ENCODE measurements around the gene SSX4. TPM values are rescaled to one million over a fixed set of nuclear protein-coding genes. Genes with fewer than 3 reads are reported as not detected.
"Not testable (repeated sequence)": the region's sequence is repeated elsewhere in the genome, so short reads cannot be mapped to it uniquely, and the experiment has no call there.

SSX4 gene
- total and polyA plus RNA-seq, 2 donors (not counting 1 experiment from before 2014, with no cell fraction given): not detected

GRCh38 chrX:48427027-48427716, 43.8 kb downstream of the SSX4 start:
- H3K9ac ChIP-seq (ENCODE audit: low read length); DNase-seq; H3K9me3 Mint-ChIP-seq (ENCODE audit: insufficient read depth); H3K4me2 ChIP-seq (replicated peaks; ENCODE audit: low read depth, low read length, poor library complexity, severe bottlenecking); H3K27me3 Mint-ChIP-seq; H3K79me2 ChIP-seq (ENCODE audit: control insufficient read depth, insufficient read depth, low read length); intact Hi-C loops (cut with micrococcal nuclease); H3K4me3 ChIP-seq (ENCODE audit: control extremely low read depth in 1 of 5, extremely low read depth in 1 of 5, insufficient read depth in 1 of 5, low read depth in 2 of 5, low read length in 4 of 5); H3K27ac ChIP-seq (ENCODE audit: low read length in 2 of 2); H3K4me1 Mint-ChIP-seq; H3K4me1 ChIP-seq (ENCODE audit: control insufficient read depth in 2 of 2, insufficient read depth in 2 of 2, low read length in 2 of 2); H3K4me3 Mint-ChIP-seq; H2AFZ ChIP-seq (ENCODE audit: insufficient read depth, low read depth, low read length, poor library complexity, severe bottlenecking); H3K36me3 ChIP-seq (replicated peaks in 1 of 2; ENCODE audit: control extremely low read depth in 1 of 2, control insufficient read depth in 1 of 2, extremely low read depth in 1 of 2, insufficient read depth in 2 of 2, low read length in 1 of 2); H4K20me1 ChIP-seq (ENCODE audit: control insufficient read depth, insufficient read depth, low read length, poor library complexity, severe bottlenecking); POLR2A ChIA-PET; H3K27me3 ChIP-seq (replicated peaks in 1 of 4; ENCODE audit: control extremely low read depth in 1 of 4, control insufficient read depth in 3 of 4, insufficient read depth in 4 of 4, low read length in 3 of 4); H3K9me3 ChIP-seq (ENCODE audit: control extremely low read depth in 1 of 3, control insufficient read depth in 2 of 3, insufficient read depth in 1 of 3, low read length in 2 of 3); CTCF ChIA-PET; H3K27ac Mint-ChIP-seq; ATAC-seq (ENCODE audit: low read depth): not testable (repeated sequence)
- whole genome bisulfite sequencing (ENCODE audit: insufficient coverage): no CpG with 5 or more reads among the region's 12 CpGs

- DNase-seq; H3K27me3 ChIP-seq (replicated peaks in 1 of 4; ENCODE audit: control extremely low read depth in 1 of 4, control insufficient read depth in 3 of 4, insufficient read depth in 4 of 4, low read length in 3 of 4); H3K4me1 Mint-ChIP-seq; H3K9me3 Mint-ChIP-seq (ENCODE audit: insufficient read depth); H3K4me3 Mint-ChIP-seq; H4K20me1 ChIP-seq (ENCODE audit: control insufficient read depth, insufficient read depth, low read length, poor library complexity, severe bottlenecking); H3K27ac ChIP-seq (ENCODE audit: low read length in 2 of 2); intact Hi-C loops (cut with micrococcal nuclease); ATAC-seq (ENCODE audit: low read depth); H3K4me2 ChIP-seq (replicated peaks; ENCODE audit: low read depth, low read length, poor library complexity, severe bottlenecking); H3K27me3 Mint-ChIP-seq; H3K36me3 ChIP-seq (replicated peaks in 1 of 2; ENCODE audit: control extremely low read depth in 1 of 2, control insufficient read depth in 1 of 2, extremely low read depth in 1 of 2, insufficient read depth in 2 of 2, low read length in 1 of 2); H3K27ac Mint-ChIP-seq; H3K9me3 ChIP-seq (ENCODE audit: control extremely low read depth in 1 of 3, control insufficient read depth in 2 of 3, insufficient read depth in 1 of 3, low read length in 2 of 3); POLR2A ChIA-PET; H3K9ac ChIP-seq (ENCODE audit: low read length); H3K79me2 ChIP-seq (ENCODE audit: control insufficient read depth, insufficient read depth, low read length); H2AFZ ChIP-seq (ENCODE audit: insufficient read depth, low read depth, low read length, poor library complexity, severe bottlenecking); H3K4me1 ChIP-seq (ENCODE audit: control insufficient read depth in 2 of 2, insufficient read depth in 2 of 2, low read length in 2 of 2); H3K4me3 ChIP-seq (ENCODE audit: control extremely low read depth in 1 of 5, extremely low read depth in 1 of 5, insufficient read depth in 1 of 5, low read depth in 2 of 5, low read length in 4 of 5); CTCF ChIA-PET: not testable (repeated sequence)
- no CpG with 5 or more reads among the region's 5 CpGs for WGBS (ENCODE audit: insufficient coverage)
Measured at GRCh38 chrX:48429606-48430005, 46.3 kb downstream of the SSX4 start.

DNA sequence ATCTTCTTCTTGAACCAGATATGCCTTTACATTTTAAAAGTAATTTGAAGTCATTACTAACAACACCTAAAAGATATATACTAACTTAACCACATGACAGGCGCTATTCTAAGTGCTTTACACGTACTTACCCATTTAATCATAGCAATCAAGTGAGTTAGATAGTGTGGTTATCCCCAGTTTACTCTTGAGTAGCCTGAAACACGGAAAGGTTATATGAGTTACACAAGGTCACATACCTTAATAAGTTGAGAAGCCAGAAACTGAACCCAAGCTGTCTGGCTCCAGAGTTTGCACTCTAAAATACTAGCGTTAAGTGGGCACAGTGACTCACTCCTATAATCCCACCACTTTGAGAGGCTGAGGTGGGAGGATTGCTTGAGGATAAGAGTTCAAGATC, 46.8 kb downstream of the SSX4 start:
- H3K4me2 ChIP-seq (replicated peaks; ENCODE audit: low read depth, low read length, poor library complexity, severe bottlenecking); H3K4me3 ChIP-seq (ENCODE audit: control extremely low read depth in 1 of 5, extremely low read depth in 1 of 5, insufficient read depth in 1 of 5, low read depth in 2 of 5, low read length in 4 of 5); H3K27ac ChIP-seq (ENCODE audit: low read length in 2 of 2); ATAC-seq (ENCODE audit: low read depth); H3K4me1 ChIP-seq (ENCODE audit: control insufficient read depth in 2 of 2, insufficient read depth in 2 of 2, low read length in 2 of 2); H3K79me2 ChIP-seq (ENCODE audit: control insufficient read depth, insufficient read depth, low read length); H3K9me3 Mint-ChIP-seq (ENCODE audit: insufficient read depth); H3K27me3 Mint-ChIP-seq; H3K4me1 Mint-ChIP-seq; H3K9me3 ChIP-seq (ENCODE audit: control extremely low read depth in 1 of 3, control insufficient read depth in 2 of 3, insufficient read depth in 1 of 3, low read length in 2 of 3); CTCF ChIA-PET; H3K9ac ChIP-seq (ENCODE audit: low read length); intact Hi-C loops (cut with micrococcal nuclease); H2AFZ ChIP-seq (ENCODE audit: insufficient read depth, low read depth, low read length, poor library complexity, severe bottlenecking); DNase-seq; POLR2A ChIA-PET; H3K36me3 ChIP-seq (replicated peaks in 1 of 2; ENCODE audit: control extremely low read depth in 1 of 2, control insufficient read depth in 1 of 2, extremely low read depth in 1 of 2, insufficient read depth in 2 of 2, low read length in 1 of 2); H3K4me3 Mint-ChIP-seq; H4K20me1 ChIP-seq (ENCODE audit: control insufficient read depth, insufficient read depth, low read length, poor library complexity, severe bottlenecking); H3K27me3 ChIP-seq (replicated peaks in 1 of 4; ENCODE audit: control extremely low read depth in 1 of 4, control insufficient read depth in 3 of 4, insufficient read depth in 4 of 4, low read length in 3 of 4); H3K27ac Mint-ChIP-seq: not testable (repeated sequence)
- WGBS (ENCODE audit: insufficient coverage): no CpG with 5 or more reads among the region's 4 CpGs

DNA sequence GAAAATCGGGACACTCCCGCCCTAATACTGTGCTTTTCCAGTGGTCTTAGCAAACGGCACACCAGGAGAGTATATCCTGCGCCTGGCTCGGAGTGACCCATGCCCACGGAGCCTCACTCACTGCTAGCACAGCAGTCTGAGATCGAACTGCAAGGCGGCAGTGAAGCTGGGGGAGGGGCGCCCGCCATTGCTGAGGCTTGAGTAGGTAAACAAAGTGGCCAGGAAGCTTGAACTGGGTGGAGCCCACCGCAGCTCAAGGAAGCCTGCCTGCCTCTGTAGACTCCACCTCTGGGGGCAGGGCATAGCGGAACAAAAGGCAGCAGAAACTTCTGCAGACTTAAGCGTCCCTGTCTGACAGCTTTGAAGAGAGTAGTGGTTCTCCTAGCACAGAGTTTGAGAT, 50.4 kb downstream of the SSX4 start:
- intact Hi-C loops (cut with micrococcal nuclease); H3K27me3 ChIP-seq (replicated peaks in 1 of 4; ENCODE audit: control extremely low read depth in 1 of 4, control insufficient read depth in 3 of 4, insufficient read depth in 4 of 4, low read length in 3 of 4); H3K9me3 Mint-ChIP-seq (ENCODE audit: insufficient read depth); H3K9ac ChIP-seq (ENCODE audit: low read length); H2AFZ ChIP-seq (ENCODE audit: insufficient read depth, low read depth, low read length, poor library complexity, severe bottlenecking); H3K4me3 ChIP-seq (ENCODE audit: control extremely low read depth in 1 of 5, extremely low read depth in 1 of 5, insufficient read depth in 1 of 5, low read depth in 2 of 5, low read length in 4 of 5); H4K20me1 ChIP-seq (ENCODE audit: control insufficient read depth, insufficient read depth, low read length, poor library complexity, severe bottlenecking); H3K4me2 ChIP-seq (replicated peaks; ENCODE audit: low read depth, low read length, poor library complexity, severe bottlenecking); H3K27ac Mint-ChIP-seq; H3K4me1 ChIP-seq (ENCODE audit: control insufficient read depth in 2 of 2, insufficient read depth in 2 of 2, low read length in 2 of 2); POLR2A ChIA-PET; H3K79me2 ChIP-seq (ENCODE audit: control insufficient read depth, insufficient read depth, low read length); H3K4me3 Mint-ChIP-seq; H3K4me1 Mint-ChIP-seq; H3K36me3 ChIP-seq (replicated peaks in 1 of 2; ENCODE audit: control extremely low read depth in 1 of 2, control insufficient read depth in 1 of 2, extremely low read depth in 1 of 2, insufficient read depth in 2 of 2, low read length in 1 of 2); H3K27ac ChIP-seq (ENCODE audit: low read length in 2 of 2); DNase-seq; ATAC-seq (ENCODE audit: low read depth); H3K9me3 ChIP-seq (ENCODE audit: control extremely low read depth in 1 of 3, control insufficient read depth in 2 of 3, insufficient read depth in 1 of 3, low read length in 2 of 3); H3K27me3 Mint-ChIP-seq: not testable (repeated sequence)
- CTCF ChIA-PET: interaction anchor here (0.6 kb wide), 1 partner anchor 171 kb away, joined by 4 read pairs; no protein-coding TSS in a partner anchor
- 93% methylated on average over 12 of the region's 13 CpGs for WGBS (ENCODE audit: insufficient coverage)

Data from B cell (primary cell).